ENCODE results near the gene CLASP1.

DNA sequence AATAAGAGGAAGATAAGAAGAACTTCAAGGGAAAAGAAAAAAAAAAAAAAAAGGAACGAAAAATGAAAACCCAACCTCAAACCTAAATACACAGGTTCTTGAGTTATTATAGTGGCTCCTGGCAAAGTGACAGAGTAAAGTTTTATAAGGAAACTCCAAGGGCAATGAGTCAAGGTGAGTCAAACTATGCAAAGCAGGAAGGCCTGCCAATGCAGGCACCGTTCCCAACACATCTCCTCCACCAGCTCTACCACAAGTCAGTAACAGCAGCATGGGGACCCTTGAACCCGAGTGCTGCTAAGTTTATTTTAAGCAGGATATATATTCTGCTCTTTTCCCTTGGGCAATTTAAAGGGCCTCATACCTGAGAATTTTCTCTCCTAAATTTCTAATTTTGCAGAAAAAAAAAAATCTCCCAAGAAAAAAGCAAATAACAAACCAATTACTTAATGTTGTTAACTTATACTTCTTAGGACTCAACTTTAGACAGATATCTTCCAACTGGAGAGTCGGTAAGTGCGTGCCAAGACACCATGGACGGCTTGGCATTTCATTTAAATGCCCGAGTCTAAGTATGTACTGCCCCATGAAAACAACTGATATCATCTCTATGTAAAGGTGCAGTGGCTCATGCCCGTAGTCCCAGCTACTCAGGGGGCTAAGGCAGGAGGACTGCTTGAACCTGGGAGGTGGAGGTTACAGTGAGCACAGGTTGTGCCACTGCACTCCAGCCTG is 288.5 kb downstream of the CLASP1 start:
- TF ChIP-seq, protein P1, sequence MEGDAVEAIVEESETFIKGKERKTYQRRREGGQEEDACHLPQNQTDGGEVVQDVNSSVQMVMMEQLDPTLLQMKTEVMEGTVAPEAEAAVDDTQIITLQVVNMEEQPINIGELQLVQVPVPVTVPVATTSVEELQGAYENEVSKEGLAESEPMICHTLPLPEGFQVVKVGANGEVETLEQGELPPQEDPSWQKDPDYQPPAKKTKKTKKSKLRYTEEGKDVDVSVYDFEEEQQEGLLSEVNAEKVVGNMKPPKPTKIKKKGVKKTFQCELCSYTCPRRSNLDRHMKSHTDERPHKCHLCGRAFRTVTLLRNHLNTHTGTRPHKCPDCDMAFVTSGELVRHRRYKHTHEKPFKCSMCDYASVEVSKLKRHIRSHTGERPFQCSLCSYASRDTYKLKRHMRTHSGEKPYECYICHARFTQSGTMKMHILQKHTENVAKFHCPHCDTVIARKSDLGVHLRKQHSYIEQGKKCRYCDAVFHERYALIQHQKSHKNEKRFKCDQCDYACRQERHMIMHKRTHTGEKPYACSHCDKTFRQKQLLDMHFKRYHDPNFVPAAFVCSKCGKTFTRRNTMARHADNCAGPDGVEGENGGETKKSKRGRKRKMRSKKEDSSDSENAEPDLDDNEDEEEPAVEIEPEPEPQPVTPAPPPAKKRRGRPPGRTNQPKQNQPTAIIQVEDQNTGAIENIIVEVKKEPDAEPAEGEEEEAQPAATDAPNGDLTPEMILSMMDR (IDR thresholded peaks at IDR 0.05), result no peak
- TF ChIP-seq POLR2A (IDR thresholded peaks at IDR 0.05), result no peak
